GM19239 (cell line): Measurements from ENCODE around the gene NGEF.

Experiments used
- DNase-seq: peaks from one replicate; pipeline ENCODE4 v3.0.0; 2011; ENCODE audit warnings: low spot score; ENCODE audit not compliant: insufficient read length
- FAIRE-seq: peaks from 2 replicates; lab custom pipeline; 2011; peaks lifted over from hg19 to GRCh38; lab: Jason Lieb, UNC

NGEF gene

DNA sequence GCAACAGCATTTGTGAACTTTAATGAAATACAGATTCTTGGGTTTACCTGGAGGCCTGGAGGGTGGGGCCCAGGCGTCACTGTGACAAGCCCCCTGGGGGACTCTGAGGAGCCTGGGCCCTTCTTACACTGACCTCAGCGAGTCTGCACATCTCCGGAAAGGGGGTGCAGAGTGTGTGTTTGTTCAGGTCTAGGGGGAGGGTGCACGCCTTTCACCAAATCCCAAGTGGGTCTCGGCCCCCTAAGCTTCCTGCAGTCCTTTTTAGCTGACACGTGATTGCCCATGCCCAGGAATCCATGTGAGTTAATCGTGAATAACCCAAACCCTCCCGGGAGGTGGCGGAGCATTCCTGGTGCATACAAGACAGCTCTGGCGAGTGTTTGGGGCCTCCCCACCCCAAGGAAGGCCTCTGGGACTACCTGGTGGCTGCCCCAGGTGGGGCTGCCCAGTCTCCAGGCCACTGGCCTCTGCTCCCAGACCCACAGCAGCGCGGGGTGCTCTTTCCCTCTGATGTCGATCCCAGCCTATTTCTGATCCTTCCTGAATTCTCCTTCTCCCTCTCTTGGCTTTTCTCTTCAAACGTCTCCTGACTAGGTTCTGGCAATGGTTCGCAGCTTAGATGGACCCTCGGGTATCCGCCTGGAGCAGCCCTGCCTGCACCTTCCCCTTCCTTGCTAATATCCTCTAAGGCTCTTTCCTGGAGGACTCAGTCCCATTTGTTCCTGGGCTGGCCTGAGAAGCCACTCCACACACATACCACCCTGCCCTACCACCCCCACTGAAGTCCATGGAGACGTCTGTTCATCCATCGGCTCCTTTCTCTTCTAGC is 10.0 kb downstream of the NGEF start:
- FAIRE-seq (no peak), DNase-seq (no peak)

- DNase-seq (no peak), FAIRE-seq (no peak)
Measured at GRCh38 chr2:233000886-233001750, 11.9 kb downstream of the NGEF start.

DNA sequence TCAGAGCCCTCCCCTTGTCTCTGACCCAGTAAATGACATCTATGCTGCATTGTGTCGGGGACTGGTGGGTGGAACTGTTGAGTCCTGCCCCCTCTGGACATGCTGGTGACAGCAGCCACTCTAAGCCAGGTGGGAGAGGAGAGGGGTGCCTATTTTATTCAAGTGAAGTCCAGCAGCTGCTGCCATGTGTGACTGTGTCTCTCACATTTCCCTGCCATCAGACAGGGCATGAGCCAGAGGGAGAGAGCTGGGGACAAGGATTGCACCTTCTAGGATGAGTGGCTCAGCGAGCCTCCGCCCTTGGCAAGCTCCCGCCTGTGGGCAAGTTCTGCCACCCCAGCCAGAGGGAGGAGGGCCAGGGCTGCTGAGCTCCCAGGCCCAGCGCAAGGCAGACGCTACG is 13.7 kb downstream of the NGEF start:
- no peak for DNase-seq
- FAIRE-seq, result no peak

DNA sequence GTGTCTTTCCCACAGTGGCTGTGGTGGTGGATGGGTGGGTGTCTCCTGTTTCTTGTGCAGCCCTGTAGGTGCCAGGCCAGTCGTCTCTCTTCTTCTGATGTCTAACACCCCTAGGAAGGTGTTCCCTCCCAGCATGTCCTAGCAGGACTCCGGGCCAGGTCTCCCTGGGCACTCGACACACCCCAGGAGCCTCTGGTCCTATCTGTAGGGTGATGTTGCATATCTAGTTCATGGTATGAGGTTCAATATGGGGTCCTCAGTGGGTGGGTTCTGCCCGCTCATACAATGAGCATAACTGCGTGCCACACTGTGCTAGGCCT is 14.4 kb downstream of the NGEF start:
- FAIRE-seq (no peak), DNase-seq (no peak)

DNA sequence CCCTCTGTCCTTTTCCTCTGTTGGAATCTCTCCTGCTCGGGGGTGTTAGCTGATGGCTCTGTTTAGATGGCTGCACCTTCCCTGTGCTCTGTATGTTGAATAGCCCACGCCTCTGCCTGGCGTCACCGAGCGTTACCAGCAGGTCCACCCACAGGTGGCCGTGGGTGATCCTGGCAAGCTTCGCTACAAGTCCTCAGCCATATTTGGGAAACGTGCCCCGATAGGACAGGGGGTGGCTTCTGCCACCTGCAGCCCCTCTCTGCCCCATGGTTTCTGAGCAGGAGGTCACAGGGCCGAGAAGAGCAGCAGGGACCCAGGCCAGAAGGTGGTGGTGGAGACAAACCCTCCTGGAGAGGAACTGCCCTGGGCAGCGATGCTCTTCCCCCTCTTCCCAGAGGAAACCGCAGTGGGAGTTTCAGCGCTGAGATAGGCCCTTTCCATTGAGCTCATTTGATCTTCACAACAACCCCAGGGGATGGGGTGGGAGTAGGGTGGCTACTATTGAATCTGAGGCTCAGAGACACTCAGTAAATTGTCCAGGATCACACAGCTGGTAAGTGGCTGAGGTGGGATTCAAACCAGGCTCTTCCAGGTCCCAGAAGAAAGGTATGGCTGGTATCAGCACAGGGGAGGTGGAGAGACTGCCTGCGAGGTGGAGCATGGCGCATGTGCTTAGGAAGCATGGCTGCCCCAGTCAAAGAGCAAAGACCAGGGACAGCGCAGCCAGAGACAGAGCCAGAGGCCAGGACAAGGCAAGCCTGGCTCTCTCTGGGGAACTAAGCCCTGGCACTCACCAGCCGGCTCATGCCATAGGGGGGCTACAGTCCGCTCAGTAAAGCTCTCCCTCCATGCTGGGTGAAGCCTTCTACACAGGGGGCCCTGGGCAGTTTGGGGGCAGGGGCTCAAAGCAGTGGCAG is 15.0 kb downstream of the NGEF start:
- FAIRE-seq, result no peak
- no peak for DNase-seq

- no peak for DNase-seq
- no peak for FAIRE-seq
Measured at GRCh38 chr2:232994446-232994845, 18.6 kb downstream of the NGEF start.

GRCh38 chr2:232993231-232993821 is 19.7 kb downstream of the NGEF start:
- no peak for DNase-seq
- FAIRE-seq, result no peak

DNA sequence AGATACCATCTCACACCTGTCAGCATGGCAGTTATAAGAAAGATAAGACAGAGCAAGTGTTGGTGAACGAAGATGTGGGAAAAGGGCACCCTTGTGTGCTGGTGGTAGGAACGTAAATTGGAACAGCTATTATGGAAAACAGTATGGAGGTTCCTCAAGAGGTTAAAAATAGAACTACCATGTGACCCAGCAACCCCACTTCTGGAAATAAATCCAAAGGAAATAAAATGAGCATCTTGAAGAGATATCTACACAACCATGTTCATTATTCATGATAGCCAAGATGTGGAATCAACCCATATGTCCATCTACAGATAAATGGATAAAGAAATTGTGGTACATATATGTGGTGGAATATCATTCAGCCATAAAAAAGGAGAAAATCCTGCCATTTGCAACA is 26.9 kb downstream of the NGEF start:
- no peak for FAIRE-seq
- DNase-seq, result no peak

GRCh38 chr2:232984451-232985207 is 28.4 kb downstream of the NGEF start:
- FAIRE-seq, result no peak
- DNase-seq, result no peak

DNA sequence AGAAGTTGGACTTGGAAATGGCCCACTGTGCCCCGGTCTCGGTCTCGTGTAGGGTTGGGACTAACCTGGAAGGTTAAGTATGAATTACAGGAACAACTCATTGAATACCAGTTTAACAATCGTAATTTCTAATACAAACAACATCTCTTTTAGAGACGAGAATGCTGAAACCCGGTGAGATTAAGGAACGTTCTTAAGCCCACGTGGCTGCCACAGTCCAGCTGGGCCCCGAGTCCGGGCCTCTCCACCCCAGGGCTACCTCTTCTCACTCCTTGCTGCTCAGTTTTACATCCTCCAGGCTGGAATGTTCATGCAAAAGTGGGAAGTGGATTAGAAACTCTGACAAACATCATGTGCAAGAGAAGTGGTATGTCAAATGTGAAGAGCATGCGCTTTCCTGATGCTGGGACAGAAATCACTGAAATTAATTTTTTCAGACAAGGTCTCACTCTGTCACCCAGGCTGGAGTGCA is 29.4 kb downstream of the NGEF start:
- FAIRE-seq, result peak; percentile 45

GRCh38 chr2:232982926-232983668 is 30.0 kb downstream of the NGEF start:
- no peak for FAIRE-seq
- no peak for DNase-seq

More for the DNA sequence above, 29.4 kb downstream of the NGEF start:
- no peak for DNase-seq

- no peak for FAIRE-seq
Measured at GRCh38 chr2:232981767-232982360, 31.2 kb downstream of the NGEF start.

DNA sequence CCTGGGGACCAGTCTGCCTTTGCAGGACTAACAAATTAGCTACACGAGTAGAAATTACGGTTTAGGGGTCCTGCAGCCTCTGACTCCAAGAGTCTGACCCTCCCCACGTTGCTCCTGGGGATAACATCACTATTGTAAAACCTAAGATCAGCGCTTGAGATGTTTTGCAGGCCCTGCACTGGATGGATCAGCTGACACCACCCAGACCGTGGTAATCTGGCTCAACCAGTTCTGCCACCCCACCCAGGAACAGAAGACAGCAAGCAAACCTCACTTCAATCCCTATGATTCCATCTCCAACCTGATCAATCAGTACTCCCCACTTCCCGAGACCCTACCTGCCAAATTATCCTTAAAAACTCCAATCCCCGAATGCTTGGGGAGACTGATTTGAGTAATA is 31.7 kb downstream of the NGEF start:
- no peak for FAIRE-seq
- no peak for DNase-seq

More at GRCh38 chr2:232981767-232982360, 31.2 kb downstream of the NGEF start:
- DNase-seq, result no peak

GRCh38 chr2:232980683-232981082 is 32.4 kb downstream of the NGEF start:
- DNase-seq (no peak), FAIRE-seq (no peak)

GRCh38 chr2:232979871-232980461 is 33.1 kb downstream of the NGEF start:
- FAIRE-seq, result no peak
- DNase-seq, result no peak

GRCh38 chr2:232977438-232977971 is 35.6 kb downstream of the NGEF start:
- DNase-seq (no peak), FAIRE-seq (no peak)

DNA sequence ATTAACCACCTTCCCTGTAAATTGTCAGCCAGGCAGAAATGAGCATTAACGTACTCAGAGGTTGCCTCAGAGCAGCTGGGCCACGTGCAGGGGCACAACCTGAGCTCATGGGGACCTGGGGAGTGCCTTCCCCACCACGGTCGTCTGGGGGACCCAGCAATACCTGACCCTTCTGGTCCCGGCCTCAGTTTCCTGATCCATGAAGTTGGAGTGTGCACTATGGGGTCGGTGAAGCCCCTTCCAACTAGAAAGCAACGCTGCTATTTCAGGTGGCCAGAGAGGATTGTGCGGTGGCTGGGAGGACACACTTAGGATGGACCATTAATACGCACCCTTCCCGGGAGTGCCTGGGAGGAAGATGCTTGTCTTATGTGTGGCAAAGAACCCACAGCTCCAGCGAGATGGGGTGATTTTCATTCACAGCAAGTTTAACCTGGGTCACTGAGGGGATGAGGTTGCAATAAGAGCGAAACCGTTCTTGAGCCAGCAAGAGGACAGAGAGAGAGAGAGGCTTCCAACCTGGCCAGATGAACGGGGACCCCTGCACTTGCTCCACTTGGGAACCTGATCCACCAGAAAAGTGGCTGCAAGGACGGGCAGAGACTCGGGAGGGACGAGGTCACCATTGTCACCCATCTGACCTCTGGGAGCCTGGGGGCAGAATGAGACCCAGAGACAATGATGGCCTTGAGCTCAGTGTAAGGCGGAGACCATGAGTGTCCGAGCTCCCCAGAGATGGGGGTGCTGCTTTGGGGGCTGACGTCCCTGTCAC is 36.2 kb downstream of the NGEF start:
- FAIRE-seq, result no peak
- DNase-seq, result no peak
